HG03159 (cell line): Measurements from ENCODE around the gene FBXL14.
"Not testable (repeated sequence)": the region's sequence is repeated elsewhere in the genome, so short reads cannot be mapped to it uniquely, and the experiment has no call there.

Experiments used
- ATAC-seq: cut with Tn5 transposase; IDR thresholded peaks from one replicate; pipeline ENCODE4 v1.9.1; 2021; ENCODE audit warnings: mild to moderate bottlenecking, moderate library complexity; ENCODE audit not compliant: unreplicated experiment

Gene FBXL14

GRCh38 chr12:1620092-1620491 is 25.7 kb upstream of the FBXL14 start:
- no peak for ATAC-seq

GRCh38 chr12:1619587-1619986 is 25.2 kb upstream of the FBXL14 start:
- ATAC-seq: no peak

DNA sequence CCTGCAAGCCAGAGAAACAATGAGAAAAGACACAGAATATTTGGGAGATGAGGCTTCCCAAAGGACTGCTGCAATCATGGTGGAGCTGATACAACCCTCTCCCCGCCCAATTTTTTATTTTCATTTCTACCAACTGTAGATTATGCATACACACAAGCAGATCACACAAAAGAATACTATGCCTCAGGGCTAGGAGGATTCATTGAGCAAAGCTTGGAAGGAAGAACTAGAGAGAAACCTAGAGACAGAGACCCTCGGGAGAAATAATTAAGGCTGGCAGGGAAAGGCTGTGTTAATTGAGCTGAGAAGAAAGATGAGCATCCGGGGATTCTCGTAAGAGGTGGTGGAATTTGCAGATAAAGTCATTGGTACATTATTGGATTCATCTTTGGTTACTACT is 24.8 kb upstream of the FBXL14 start:
- ATAC-seq: no peak

DNA sequence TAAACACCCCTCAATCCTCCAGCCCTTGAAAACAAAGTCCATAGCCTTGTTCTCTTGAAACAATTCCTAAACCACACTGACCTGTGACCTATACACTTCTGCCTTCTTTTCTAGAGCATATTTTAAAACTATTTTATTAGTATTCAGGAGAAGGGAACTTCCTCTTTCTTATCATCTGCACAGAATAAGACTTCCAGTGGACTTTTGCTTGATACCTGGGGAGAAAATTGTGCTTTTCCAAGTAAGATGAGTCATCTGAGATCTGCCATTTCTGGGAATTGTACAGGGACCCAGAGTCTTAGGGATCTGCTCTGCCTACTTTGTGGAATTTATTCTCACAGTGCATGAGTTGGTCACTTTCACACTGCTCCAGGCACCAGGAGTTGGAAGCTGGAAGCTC is 24.1 kb upstream of the FBXL14 start:
- ATAC-seq: no peak

GRCh38 chr12:1616233-1617066 is 22.1 kb upstream of the FBXL14 start:
- no peak for ATAC-seq

DNA sequence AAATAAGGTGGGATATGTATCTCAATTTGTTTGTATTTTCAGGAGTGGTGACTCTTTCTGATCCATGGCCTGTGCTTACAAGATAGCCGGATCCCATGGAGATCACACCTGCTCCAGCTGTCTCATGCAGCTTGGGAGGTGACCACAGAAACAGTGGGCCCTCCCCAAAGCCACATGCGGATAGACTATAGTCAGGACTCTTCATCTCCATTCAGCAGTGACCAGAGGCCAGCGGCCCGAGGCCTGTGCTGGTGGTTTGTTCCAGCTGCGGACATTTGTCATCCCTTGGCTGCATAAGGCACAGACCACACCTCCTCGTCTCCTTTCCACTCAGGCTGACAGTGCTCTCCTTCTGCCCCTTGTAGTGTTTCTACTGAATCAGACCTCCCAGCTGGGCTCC is 20.0 kb upstream of the FBXL14 start:
- no peak for ATAC-seq

DNA sequence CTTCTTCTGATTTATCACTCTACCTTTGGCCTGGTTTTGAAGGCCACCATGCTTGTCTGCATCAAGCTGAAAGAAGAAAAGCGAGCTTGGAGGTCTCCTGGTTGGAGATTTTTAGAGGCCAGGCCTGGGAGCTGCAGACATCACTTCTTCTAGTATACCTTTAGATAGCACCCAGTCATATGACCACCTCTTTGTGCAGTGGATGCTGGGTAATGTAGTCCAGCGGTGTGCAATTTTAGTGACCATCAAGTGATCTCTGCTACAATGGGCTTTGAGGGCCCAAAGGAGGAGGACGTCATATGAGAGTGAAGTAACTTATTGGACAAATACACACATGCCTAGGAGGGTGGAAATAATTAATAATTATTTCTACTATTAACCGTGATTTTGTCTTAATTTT is 19.5 kb upstream of the FBXL14 start:
- no peak for ATAC-seq

- ATAC-seq: no peak
Measured at GRCh38 chr12:1611803-1612572, 17.6 kb upstream of the FBXL14 start.

GRCh38 chr12:1610072-1610643 is 15.8 kb upstream of the FBXL14 start:
- no peak for ATAC-seq

DNA sequence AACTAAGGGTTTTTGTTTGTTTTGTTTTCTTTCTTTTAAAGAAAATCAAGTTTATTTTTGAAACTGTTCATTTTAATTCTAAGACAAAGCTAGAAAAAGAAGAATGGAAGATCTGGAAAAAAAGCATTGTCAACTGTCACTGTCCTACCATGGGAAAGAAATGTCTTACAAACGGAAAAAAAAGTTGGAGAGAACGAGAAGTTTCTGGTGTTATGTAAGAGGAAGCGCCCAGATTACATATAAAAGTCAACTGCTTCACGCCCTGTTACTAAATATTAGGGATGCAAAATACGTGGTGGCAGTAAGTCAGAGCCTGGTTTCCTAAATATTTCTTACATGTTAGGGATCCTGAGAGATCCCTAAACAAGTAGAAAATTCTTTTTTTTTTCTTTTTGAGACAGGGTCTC is 14.3 kb upstream of the FBXL14 start:
- no peak for ATAC-seq

GRCh38 chr12:1607940-1608712 is 13.7 kb upstream of the FBXL14 start:
- ATAC-seq: no peak

DNA sequence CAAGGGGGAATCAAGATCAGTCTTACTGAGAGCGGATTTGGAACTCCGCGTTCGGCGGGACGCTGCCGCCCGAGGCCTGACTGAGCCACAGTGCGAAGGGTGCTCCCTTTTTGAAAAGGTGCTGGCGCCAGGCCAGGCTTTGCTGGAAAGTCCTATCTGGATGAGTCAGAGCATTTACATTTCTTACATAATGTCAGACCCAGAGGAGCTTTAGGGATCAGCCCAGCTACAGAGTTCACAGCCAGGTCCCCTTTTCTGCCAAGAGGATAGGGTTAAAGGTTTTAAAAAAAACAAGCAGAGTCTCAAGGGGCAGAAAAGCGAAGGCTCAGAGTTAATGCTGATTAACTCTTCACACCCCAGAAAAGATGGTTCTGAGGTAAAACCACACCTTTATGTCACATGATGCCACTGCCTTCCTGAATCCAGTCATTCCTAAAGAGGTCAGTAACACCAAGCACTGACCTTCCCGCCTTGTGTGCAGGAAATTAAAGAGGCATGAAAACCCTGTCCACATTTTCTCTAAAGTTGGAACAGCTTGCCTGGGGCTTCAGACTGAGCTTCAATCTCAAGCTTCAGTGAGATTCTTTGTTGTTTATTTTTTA is 11.7 kb upstream of the FBXL14 start:
- ATAC-seq: peak; percentile 52

- ATAC-seq: peak; percentile 32
Measured at GRCh38 chr12:1605129-1606020, 11.0 kb upstream of the FBXL14 start.

DNA sequence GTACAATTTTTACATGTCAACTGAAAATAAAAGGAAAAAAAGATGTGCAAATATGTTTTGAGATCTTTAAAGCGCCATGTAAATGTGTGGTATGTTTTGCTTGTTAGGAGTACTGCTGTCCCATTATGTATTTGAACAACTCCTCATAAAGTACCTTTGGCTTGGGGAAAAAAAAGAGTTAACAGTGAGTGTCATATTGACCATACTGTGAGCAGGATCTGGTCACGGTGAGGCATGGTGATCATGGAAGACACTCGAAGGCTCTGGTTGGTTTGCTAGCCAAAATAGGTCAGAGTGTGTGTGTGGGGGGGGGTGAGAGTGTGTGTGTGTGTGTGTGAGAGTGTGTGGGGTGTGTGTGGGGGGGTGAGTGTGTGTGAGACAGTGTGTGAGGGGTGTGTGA is 10.1 kb upstream of the FBXL14 start:
- ATAC-seq: no peak

- no peak for ATAC-seq
Measured at GRCh38 chr12:1603269-1603993, 9.1 kb upstream of the FBXL14 start.

DNA sequence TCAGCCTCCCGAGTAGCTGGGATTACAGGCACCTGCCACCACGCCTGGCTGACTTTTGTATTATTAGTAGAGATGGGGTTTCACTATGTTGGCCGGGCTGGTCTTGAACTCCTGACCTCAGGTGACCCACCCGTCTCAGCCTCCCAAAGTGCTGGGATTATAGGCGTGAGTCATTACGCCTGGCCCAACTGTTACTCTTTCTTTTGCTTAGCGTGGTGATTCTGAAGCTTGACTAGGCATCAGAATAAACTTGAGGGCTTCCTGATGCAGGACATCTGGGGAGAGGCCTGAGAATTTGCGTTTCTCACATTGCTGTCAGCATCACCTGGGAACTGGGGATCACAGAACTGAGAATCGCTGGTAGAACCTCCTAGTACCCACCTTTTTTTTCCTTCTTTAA is 8.3 kb upstream of the FBXL14 start:
- not testable (repeated sequence) for ATAC-seq

DNA sequence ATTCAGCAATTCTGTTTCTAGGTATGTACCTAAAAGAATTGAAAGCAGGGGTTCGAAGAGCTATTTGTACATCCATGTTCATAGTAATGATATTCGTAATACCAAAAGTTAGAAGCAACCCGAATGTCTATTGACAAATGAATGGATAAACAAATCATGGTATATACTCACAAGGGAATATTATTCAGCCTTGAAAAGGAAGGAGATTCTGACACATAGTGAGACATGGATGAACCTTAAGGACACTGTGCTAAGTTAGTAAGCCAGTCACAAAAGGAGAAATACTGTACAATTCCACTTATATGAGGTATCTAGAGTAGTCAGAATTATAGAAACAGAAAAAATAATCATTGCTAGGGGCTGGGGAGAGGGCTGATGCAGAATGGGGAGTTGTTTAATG is 4.4 kb upstream of the FBXL14 start:
- no peak for ATAC-seq

- ATAC-seq: no peak
Measured at GRCh38 chr12:1595690-1596347, 1.4 kb upstream of the FBXL14 start.
